Mesendoderm (in vitro differentiated cells): ENCODE data around the gene DEFB114. TPM values are rescaled to one million over a fixed set of nuclear protein-coding genes. Genes with fewer than 3 reads are reported as not detected.

Experiments used
- DNase-seq: peaks from one replicate; pipeline ENCODE4 v3.0.0; 2013
- H2AK5ac ChIP-seq: 2 replicates; pipeline ENCODE4 v1.6.1; 2013; ENCODE audit warnings: low read length, inconsistent platforms
- H2BK120ac ChIP-seq: 2 replicates; pipeline ENCODE4 v1.6.1; 2013; ENCODE audit warnings: low read depth, mild to moderate bottlenecking, low read length, moderate library complexity, mixed read lengths
- H2BK15ac ChIP-seq: replicated peaks from 2 replicates; pipeline ENCODE4 v1.6.1; 2013; ENCODE audit warnings: low read depth, mild to moderate bottlenecking, moderate library complexity
- H2BK5ac ChIP-seq: 2 replicates; pipeline ENCODE4 v1.6.1; 2013; ENCODE audit warnings: low read length, inconsistent platforms
- H3K18ac ChIP-seq: 2 replicates; pipeline ENCODE4 v1.6.1; 2013; ENCODE audit warnings: mild to moderate bottlenecking, low read length, mixed read lengths
- H3K23ac ChIP-seq: one replicate; pipeline ENCODE4 v1.6.1; 2013; ENCODE audit warnings: low read length
- H3K27ac ChIP-seq: 2 replicates; pipeline ENCODE4 v1.5.1; 2013; ENCODE audit warnings: low read depth, mild to moderate bottlenecking, inconsistent platforms, low read length, moderate library complexity
- H3K27me3 ChIP-seq: 2 replicates; pipeline ENCODE4 v1.6.1; 2013; ENCODE audit warnings: low read length, control low read depth, mild to moderate bottlenecking, inconsistent platforms; ENCODE audit not compliant: insufficient read depth, poor library complexity
- H3K36me3 ChIP-seq: 2 replicates; pipeline ENCODE4 v1.6.1; 2013; ENCODE audit warnings: low read length, inconsistent platforms; ENCODE audit not compliant: control insufficient read depth, insufficient read depth
- H3K4ac ChIP-seq: one replicate; pipeline ENCODE4 v1.6.1; 2013; ENCODE audit warnings: low read depth, mild to moderate bottlenecking, low read length, moderate library complexity
- H3K4me1 ChIP-seq: 2 replicates; pipeline ENCODE4 v1.6.1; 2013; ENCODE audit warnings: low read depth, low read length, inconsistent platforms; ENCODE audit not compliant: control insufficient read depth
- H3K4me2 ChIP-seq: 2 replicates; pipeline ENCODE4 v1.6.1; 2013; ENCODE audit warnings: low read length
- H3K4me3 ChIP-seq: 2 replicates; pipeline ENCODE4 v1.5.1; 2013; ENCODE audit warnings: mild to moderate bottlenecking, low read length
- H3K56ac ChIP-seq: one replicate; pipeline ENCODE4 v1.6.1; 2013; ENCODE audit warnings: low read length
- H3K79me1 ChIP-seq: 2 replicates; pipeline ENCODE4 v1.6.1; 2013; ENCODE audit warnings: low read length, inconsistent platforms
- H3K79me2 ChIP-seq: 2 replicates; pipeline ENCODE4 v1.6.1; 2013; ENCODE audit warnings: mild to moderate bottlenecking, low read length; ENCODE audit not compliant: control insufficient read depth, insufficient read depth
- H3K9ac ChIP-seq: 2 replicates; pipeline ENCODE4 v1.6.1; 2013; ENCODE audit warnings: low read length, inconsistent platforms
- H4K5ac ChIP-seq: one replicate; pipeline ENCODE4 v1.6.1; 2013; ENCODE audit warnings: low read length
- H4K8ac ChIP-seq: one replicate; pipeline ENCODE4 v1.6.1; 2013; ENCODE audit warnings: low read depth, mild to moderate bottlenecking, control low read depth, low read length, moderate library complexity
- WGBS: extraction: QIAGEN DNeasy Blood & Tissue Kit; methylation state at CpG from one replicate; pipeline ENCODE4 v1.1.7; 2013; ENCODE audit warnings: low lambda C conversion rate, missing lambda C conversion rate; ENCODE audit not compliant: insufficient coverage; ENCODE audit errors: extremely low coverage; 5-methylcytosine and 5-hydroxymethylcytosine counted together
- polyA plus RNA-seq, 2 experiments: library from polyadenylated mRNA; stranded (reverse); fragments of 200-250 nt; gene quantifications; one replicate each; pipeline ENCODE4 v1.2.3, GENCODE V29; 2013

The DEFB114 gene, protein sequence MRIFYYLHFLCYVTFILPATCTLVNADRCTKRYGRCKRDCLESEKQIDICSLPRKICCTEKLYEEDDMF
- not detected for polyA plus RNA-seq (2013, experiment 1 of 2)
- polyA plus RNA-seq (2013, experiment 2 of 2), result not detected

DNA sequence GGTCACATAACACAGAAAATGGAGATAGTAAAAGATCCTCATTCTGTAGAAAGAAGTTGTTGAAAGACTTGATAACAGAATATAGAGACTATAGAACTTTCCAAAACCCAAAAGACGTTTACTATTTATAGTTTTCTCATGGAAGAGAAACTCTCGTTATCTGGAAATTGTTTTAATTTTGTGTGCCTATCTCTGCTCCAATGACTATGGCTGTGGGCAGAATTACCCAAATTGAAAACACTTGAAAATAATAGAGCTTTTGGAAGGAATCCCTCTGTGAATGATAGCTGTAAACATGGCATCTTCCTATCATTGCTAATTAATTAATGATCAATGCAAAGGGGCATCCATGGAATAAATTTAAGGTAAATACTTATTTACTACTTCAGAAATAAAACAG lies at the start of gene DEFB114:
Gene DEFB114 (minus strand): TSS at position 101 of the 400 bp plus-strand sequence. CDS start 59 bp downstream, at position 42.
- no peak for DNase-seq
- no CpG with 5 or more reads among the region's 2 CpGs for WGBS

DNA sequence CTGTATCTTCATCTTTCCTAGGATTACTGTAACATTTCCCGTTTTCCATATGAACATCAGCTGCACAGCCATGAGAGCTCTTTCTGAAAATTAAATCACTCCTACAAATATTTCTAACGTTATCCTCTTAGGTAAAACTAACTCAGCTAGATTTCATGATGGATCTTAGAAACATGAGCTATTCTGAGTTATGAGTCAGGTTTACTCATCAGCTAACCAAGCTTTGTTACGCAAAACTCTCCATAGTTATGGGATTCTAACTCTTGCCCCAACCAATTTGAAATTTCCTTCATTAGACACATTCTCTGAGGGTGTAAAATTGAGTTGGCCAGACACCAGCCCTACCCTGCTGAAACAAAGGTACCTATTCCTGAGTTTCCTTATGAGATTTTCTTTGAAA lies 43.9 kb upstream of the DEFB114 start:
- Histone ChIP-seq H2BK5ac (no peak overlapping the region), H3K27ac (no peak overlapping the region), H2BK120ac (no peak overlapping the region), H4K8ac (no peak overlapping the region), H2AK5ac (no peak overlapping the region), H3K79me1 (no peaks in the 10 kb centered on the region), H3K9ac (no peak overlapping the region), H3K27me3 (no peaks in the 10 kb centered on the region), H3K36me3 (no peaks in the 10 kb centered on the region), H3K4me3 (no peak overlapping the region), H3K23ac (no peak overlapping the region), H3K4me1 (no peaks in the 10 kb centered on the region), H3K4me2 (no peak overlapping the region), H2BK15ac (no peak overlapping the region), H3K56ac (no peak overlapping the region), H3K4ac (no peak overlapping the region), H4K5ac (no peak overlapping the region), H3K79me2 (no peaks in the 10 kb centered on the region), H3K18ac (no peak overlapping the region)
- no CpG with 5 or more reads among the region's 3 CpGs for WGBS
- DNase-seq, result no peak

More for the DNA sequence above, at the start of gene DEFB114:
- no peaks in the 10 kb centered on the region for H3K79me2 ChIP-seq
- no peak within 1 kb of the TSS for H3K4ac ChIP-seq
- no peak within 1 kb of the TSS for H3K4me2 ChIP-seq
- H2BK5ac ChIP-seq, result no peak within 1 kb of the TSS
- no peak within 1 kb of the TSS for H3K56ac ChIP-seq
- H3K9ac ChIP-seq, result no peak within 1 kb of the TSS
- no peaks in the 10 kb centered on the region for H3K4me1 ChIP-seq
- H3K23ac ChIP-seq, result no peak within 1 kb of the TSS
- H3K36me3 ChIP-seq, result no peaks in the 10 kb centered on the region
- H2BK15ac ChIP-seq, result no peak within 1 kb of the TSS
- no peak within 1 kb of the TSS for H4K8ac ChIP-seq
- no peaks in the 10 kb centered on the region for H3K79me1 ChIP-seq
- H4K5ac ChIP-seq, result no peak within 1 kb of the TSS
- H3K27me3 ChIP-seq, result no peaks in the 10 kb centered on the region
- H3K27ac ChIP-seq, result no peak within 1 kb of the TSS
- no peak within 1 kb of the TSS for H2AK5ac ChIP-seq
- no peak within 1 kb of the TSS for H2BK120ac ChIP-seq
- no peak within 1 kb of the TSS for H3K18ac ChIP-seq
- no peak within 1 kb of the TSS for H3K4me3 ChIP-seq

- H2BK15ac ChIP-seq, result no peak overlapping the region
Measured at GRCh38 chr6:50003139-50003538, 39.2 kb upstream of the DEFB114 start.

DNA sequence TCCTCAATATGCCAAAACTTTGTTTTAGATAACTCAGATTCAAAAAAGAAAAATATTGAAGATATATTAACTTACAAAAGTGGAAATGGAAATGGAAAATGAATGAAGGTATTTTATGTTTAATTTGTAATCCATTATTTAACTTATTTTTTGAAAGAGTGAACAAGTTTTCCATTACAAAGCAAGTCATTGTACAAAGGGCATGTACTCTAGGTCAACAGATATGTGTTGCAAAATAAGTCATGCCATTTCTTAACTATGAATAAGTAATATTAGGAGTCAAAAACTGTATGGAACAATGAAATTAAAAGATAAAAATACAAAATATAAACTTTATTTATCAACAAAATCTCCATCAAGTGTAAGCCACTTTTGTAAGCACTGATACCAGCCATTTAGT lies 31.3 kb upstream of the DEFB114 start:
- no peak overlapping the region for H2BK15ac ChIP-seq
- no peak overlapping the region for H2BK5ac ChIP-seq
- no peak overlapping the region for H4K5ac ChIP-seq
- no peak overlapping the region for H3K4me3 ChIP-seq
- H3K27me3 ChIP-seq, result no peaks in the 10 kb centered on the region
- no peaks in the 10 kb centered on the region for H3K79me2 ChIP-seq
- no peak overlapping the region for H2BK120ac ChIP-seq
- no peak overlapping the region for H3K4me2 ChIP-seq
- H3K9ac ChIP-seq, result no peak overlapping the region
- no peaks in the 10 kb centered on the region for H3K36me3 ChIP-seq
- H3K23ac ChIP-seq, result no peak overlapping the region
- no peak overlapping the region for H2AK5ac ChIP-seq
- H3K4ac ChIP-seq, result no peak overlapping the region
- no peak overlapping the region for H4K8ac ChIP-seq
- no peak overlapping the region for H3K18ac ChIP-seq
- no peaks in the 10 kb centered on the region for H3K79me1 ChIP-seq
- no peak overlapping the region for H3K56ac ChIP-seq
- H3K4me1 ChIP-seq, result no peaks in the 10 kb centered on the region
- no peak overlapping the region for H3K27ac ChIP-seq
- DNase-seq, result no peak

More at GRCh38 chr6:50003139-50003538, 39.2 kb upstream of the DEFB114 start:
- H3K18ac ChIP-seq, result no peak overlapping the region
- H4K5ac ChIP-seq, result no peak overlapping the region
- no peaks in the 10 kb centered on the region for H3K36me3 ChIP-seq
- H3K27ac ChIP-seq, result no peak overlapping the region
- no peak overlapping the region for H2BK120ac ChIP-seq
- no peak overlapping the region for H2BK5ac ChIP-seq
- no peak overlapping the region for H3K9ac ChIP-seq
- no peak overlapping the region for H3K4me2 ChIP-seq
- H2AK5ac ChIP-seq, result no peak overlapping the region
- H4K8ac ChIP-seq, result no peak overlapping the region
- no peaks in the 10 kb centered on the region for H3K79me2 ChIP-seq
- H3K79me1 ChIP-seq, result no peaks in the 10 kb centered on the region
- DNase-seq, result no peak
- H3K27me3 ChIP-seq, result no peaks in the 10 kb centered on the region
- H3K23ac ChIP-seq, result no peak overlapping the region
- no peak overlapping the region for H3K56ac ChIP-seq
- no peaks in the 10 kb centered on the region for H3K4me1 ChIP-seq
- H3K4ac ChIP-seq, result no peak overlapping the region
- H3K4me3 ChIP-seq, result no peak overlapping the region
- no CpG with 5 or more reads among the region's 3 CpGs for WGBS

DNA sequence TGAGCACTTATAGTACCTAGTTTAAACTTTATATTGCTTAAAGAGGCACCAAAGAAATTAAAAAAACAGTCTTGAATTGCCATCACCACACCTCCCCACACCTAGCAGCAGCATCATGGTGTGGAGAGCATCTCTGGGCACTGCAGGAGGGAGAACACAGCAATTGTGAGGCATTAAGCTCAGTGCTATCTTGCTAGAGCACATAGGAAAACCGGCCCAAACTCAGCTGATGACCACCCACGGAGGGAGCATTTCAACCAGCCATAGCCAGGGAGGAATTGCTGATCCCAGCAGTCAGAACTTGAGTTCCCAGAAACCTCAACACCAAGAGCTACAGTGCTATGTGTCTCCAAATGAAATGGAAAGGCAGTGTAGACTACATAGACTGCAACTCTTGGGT lies 24.9 kb upstream of the DEFB114 start:
- Histone ChIP-seq H3K27me3 (no peaks in the 10 kb centered on the region), H3K9ac (no peak overlapping the region), H3K36me3 (no peaks in the 10 kb centered on the region), H2AK5ac (no peak overlapping the region), H3K4me1 (no peaks in the 10 kb centered on the region), H3K56ac (no peak overlapping the region), H3K4me2 (no peak overlapping the region), H3K4me3 (no peak overlapping the region), H2BK5ac (no peak overlapping the region), H3K79me2 (no peaks in the 10 kb centered on the region), H4K8ac (no peak overlapping the region), H2BK120ac (no peak overlapping the region), H3K79me1 (no peaks in the 10 kb centered on the region), H3K23ac (no peak overlapping the region), H3K27ac (no peak overlapping the region), H2BK15ac (no peak overlapping the region), H3K4ac (no peak overlapping the region), H4K5ac (no peak overlapping the region), H3K18ac (no peak overlapping the region)
- peak; percentile 10 for DNase-seq
- WGBS, result no CpG with 5 or more reads among the region's 2 CpGs

DNA sequence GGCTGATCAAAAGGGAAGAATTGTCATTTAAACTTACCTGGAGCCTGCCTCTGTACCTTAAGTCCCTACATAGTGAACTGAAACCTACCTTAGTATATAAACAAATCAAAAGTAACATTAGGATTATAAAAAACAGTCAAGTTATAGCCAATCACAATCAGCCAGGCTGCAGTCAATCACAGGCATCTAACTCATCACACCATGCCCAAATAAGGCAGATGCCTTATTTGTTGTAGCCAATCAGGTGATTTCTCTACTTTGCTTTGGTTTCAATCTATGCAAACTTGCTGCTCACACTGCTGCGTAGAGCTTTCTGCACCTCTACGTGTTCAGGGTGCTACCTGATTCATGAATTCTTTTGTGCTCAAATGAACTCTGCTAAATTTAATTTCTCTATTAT lies 23.8 kb upstream of the DEFB114 start:
- H3K27me3 ChIP-seq, result no peaks in the 10 kb centered on the region
- H3K79me1 ChIP-seq, result no peaks in the 10 kb centered on the region
- no peak overlapping the region for H4K5ac ChIP-seq
- H3K27ac ChIP-seq, result no peak overlapping the region
- no peaks in the 10 kb centered on the region for H3K4me1 ChIP-seq
- H4K8ac ChIP-seq, result no peak overlapping the region
- no peaks in the 10 kb centered on the region for H3K79me2 ChIP-seq
- no peak overlapping the region for H2AK5ac ChIP-seq
- H3K23ac ChIP-seq, result no peak overlapping the region
- H3K4me2 ChIP-seq, result no peak overlapping the region
- WGBS, result no CpG with 5 or more reads among the region's 2 CpGs
- H3K4ac ChIP-seq, result no peak overlapping the region
- no peak overlapping the region for H2BK120ac ChIP-seq
- no peak overlapping the region for H3K9ac ChIP-seq
- no peaks in the 10 kb centered on the region for H3K36me3 ChIP-seq
- no peak overlapping the region for H3K56ac ChIP-seq
- no peak for DNase-seq
- H3K4me3 ChIP-seq, result no peak overlapping the region
- H2BK15ac ChIP-seq, result no peak overlapping the region
- no peak overlapping the region for H2BK5ac ChIP-seq
- H3K18ac ChIP-seq, result no peak overlapping the region
